GM21529 (cell line): ENCODE measurements around the gene TALDO1.
"Not testable (repeated sequence)": the region's sequence is repeated elsewhere in the genome, so short reads cannot be mapped to it uniquely, and the experiment has no call there.

ENCODE experiments used
- ATAC-seq: cut with Tn5 transposase; IDR thresholded peaks from one replicate; pipeline ENCODE4 v1.9.1; 2021; ENCODE audit not compliant: unreplicated experiment

The TALDO1 gene

GRCh38 chr11:733072-733471, 14.2 kb upstream of the TALDO1 start:
- ATAC-seq: no peak

- ATAC-seq: not testable (repeated sequence)
These were observed 12.7 kb upstream of the TALDO1 start for GRCh38 chr11:734541-734940.

- ATAC-seq: no peak
These were observed 9.9 kb upstream of the TALDO1 start for GRCh38 chr11:737366-737765.

GRCh38 chr11:737899-738298, 9.4 kb upstream of the TALDO1 start:
- ATAC-seq: not testable (repeated sequence)

GRCh38 chr11:742156-742546, 5.1 kb upstream of the TALDO1 start:
- ATAC-seq: no peak

- ATAC-seq: no peak
These were observed 4.6 kb upstream of the TALDO1 start for GRCh38 chr11:742571-743201.

- ATAC-seq: no peak
These were observed 1.8 kb upstream of the TALDO1 start for GRCh38 chr11:745428-745827.

GRCh38 chr11:746289-747157, 741 bp upstream of the TALDO1 start:
- peak; percentile 20 for ATAC-seq

GRCh38 chr11:748007-748359, 719 bp downstream of the TALDO1 start:
- peak; percentile 5 for ATAC-seq

GRCh38 chr11:749731-750130, 2.5 kb downstream of the TALDO1 start:
- no peak for ATAC-seq

- no peak for ATAC-seq
These were observed 13.0 kb downstream of the TALDO1 start for GRCh38 chr11:760236-760635.

- no peak for ATAC-seq
These were observed 14.4 kb downstream of the TALDO1 start for GRCh38 chr11:761526-762108.

- ATAC-seq: no peak
These were observed 15.3 kb downstream of the TALDO1 start for GRCh38 chr11:762421-763072.

GRCh38 chr11:763073-763463, 15.8 kb downstream of the TALDO1 start:
- no peak for ATAC-seq

- ATAC-seq: no peak
These were observed 16.5 kb downstream of the TALDO1 start for GRCh38 chr11:763549-764321.

- no peak for ATAC-seq
These were observed 17.2 kb downstream of the TALDO1 start for GRCh38 chr11:764322-765024.

GRCh38 chr11:765025-765801, 17.9 kb downstream of the TALDO1 start:
- peak; percentile 44 for ATAC-seq

GRCh38 chr11:765802-766091, 18.5 kb downstream of the TALDO1 start:
- no peak for ATAC-seq

GRCh38 chr11:766106-766935, 19.1 kb downstream of the TALDO1 start:
- no peak for ATAC-seq
